Left ventricle myocardium inferior (tissue), 1 donor: ENCODE results near the gene NOL9. TPM values are rescaled to one million over a fixed set of nuclear protein-coding genes. Genes with fewer than 3 reads are reported as not detected.

ENCODE experiments used
- DNase-seq: peaks from one replicate; pipeline ENCODE4 v3.0.0-alpha.2; 2020
- H3K27ac ChIP-seq: fragments of 200-600 bp; replicated peaks from 2 replicates; pipeline ENCODE4 v1.8.0; 2021
- H3K27me3 ChIP-seq: fragments of 200-600 bp; 2 replicates; pipeline ENCODE4 v1.8.0; 2021; ENCODE audit warnings: low read depth
- H3K36me3 ChIP-seq: fragments of 200-600 bp; 2 replicates; pipeline ENCODE4 v1.8.0; 2021
- H3K4me1 ChIP-seq: fragments of 200-600 bp; 2 replicates; pipeline ENCODE4 v1.8.0; 2021
- H3K4me3 ChIP-seq: fragments of 200-600 bp; 2 replicates; pipeline ENCODE4 v1.8.0; 2021; ENCODE audit warnings: mild to moderate bottlenecking, moderate library complexity
- H3K9me3 ChIP-seq: fragments of 200-600 bp; replicated peaks from 2 replicates; pipeline ENCODE4 v1.8.0; 2021
- intact Hi-C: fragments of 100-400 bp; cut with micrococcal nuclease; formaldehyde crosslinking; loops from one replicate; pipeline ENCODE4 v1.11.0; 2022
- total RNA-seq: library from RNA; stranded (reverse); fragmentation: NEBNext Ultra II Directional; extraction: Animal tissue kit (Norgen Biotek cat#: 25700); gene quantifications from one replicate; pipeline ENCODE4 v1.2.1, GENCODE V29; 2021
- TF ChIP-seq, protein P1 (sequence below): fragments of 200-600 bp; IDR thresholded peaks from 2 replicates; pipeline ENCODE4 v1.8.0; 2021; ENCODE audit warnings: antibody characterized with exemption, mild to moderate bottlenecking, borderline replicate concordance
- donor health status: DM: no; HTN: yes; CAD: no; lungs with severe emphysema.

NOL9 gene
- total RNA-seq, 1 donor from 2014 or later = 13.4 TPM

DNA sequence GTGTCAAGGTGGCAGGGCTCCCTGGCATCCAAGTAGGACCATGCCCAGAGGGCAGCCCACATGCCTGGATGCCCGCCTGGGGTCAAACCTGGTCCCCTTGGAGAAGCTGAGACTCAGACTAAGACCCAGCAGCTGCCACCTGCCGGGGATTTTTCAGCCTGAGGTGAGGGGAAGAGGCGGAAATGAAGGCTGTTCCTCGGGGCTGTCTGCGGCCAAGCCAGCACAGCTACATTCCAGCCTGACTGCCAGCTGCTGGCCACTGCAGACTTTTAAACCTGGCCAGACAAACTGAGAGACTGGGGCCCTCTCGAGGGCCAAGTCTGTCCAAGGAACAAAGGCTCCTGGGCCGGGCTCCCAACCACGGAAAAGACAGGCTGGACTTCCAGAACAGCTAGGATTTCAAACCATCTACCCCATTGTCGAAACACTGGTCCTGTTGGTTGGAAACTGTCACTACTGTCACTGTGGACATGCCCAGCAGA lies 41.0 kb downstream of the NOL9 start:
- Histone ChIP-seq H3K4me3 (no peak overlapping the region), H3K27me3 (no peaks in the 10 kb centered on the region), H3K27ac (peak overlapping the region; percentile 40), H3K36me3 (no peaks in the 10 kb centered on the region), H3K4me1 (peaks cover 22% of the 10 kb centered on the region), H3K9me3 (no peaks in the 10 kb centered on the region)
- no peak for DNase-seq
- TF ChIP-seq, protein P1, sequence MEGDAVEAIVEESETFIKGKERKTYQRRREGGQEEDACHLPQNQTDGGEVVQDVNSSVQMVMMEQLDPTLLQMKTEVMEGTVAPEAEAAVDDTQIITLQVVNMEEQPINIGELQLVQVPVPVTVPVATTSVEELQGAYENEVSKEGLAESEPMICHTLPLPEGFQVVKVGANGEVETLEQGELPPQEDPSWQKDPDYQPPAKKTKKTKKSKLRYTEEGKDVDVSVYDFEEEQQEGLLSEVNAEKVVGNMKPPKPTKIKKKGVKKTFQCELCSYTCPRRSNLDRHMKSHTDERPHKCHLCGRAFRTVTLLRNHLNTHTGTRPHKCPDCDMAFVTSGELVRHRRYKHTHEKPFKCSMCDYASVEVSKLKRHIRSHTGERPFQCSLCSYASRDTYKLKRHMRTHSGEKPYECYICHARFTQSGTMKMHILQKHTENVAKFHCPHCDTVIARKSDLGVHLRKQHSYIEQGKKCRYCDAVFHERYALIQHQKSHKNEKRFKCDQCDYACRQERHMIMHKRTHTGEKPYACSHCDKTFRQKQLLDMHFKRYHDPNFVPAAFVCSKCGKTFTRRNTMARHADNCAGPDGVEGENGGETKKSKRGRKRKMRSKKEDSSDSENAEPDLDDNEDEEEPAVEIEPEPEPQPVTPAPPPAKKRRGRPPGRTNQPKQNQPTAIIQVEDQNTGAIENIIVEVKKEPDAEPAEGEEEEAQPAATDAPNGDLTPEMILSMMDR = no peak
- intact Hi-C loops = no loop called here

DNA sequence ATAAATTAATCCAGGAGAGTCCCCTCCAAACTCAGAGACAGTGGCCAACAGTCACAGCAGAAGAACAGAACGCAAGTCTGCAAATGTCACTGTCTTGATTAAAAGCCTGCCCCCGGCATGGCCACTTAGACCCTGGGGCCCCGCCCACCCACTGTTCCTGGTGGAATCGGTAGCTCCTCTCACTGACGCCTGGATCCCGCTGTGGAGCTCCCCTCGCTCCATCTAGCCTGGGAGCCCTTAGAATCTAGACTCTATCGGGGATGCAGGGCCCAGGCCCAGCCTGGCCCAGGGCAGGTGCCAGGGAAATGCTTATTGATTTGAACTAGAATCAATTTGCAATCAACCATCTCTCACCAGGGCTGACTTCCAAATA lies 41.4 kb downstream of the NOL9 start:
- no peaks in the 10 kb centered on the region for H3K27me3 ChIP-seq
- H3K36me3 ChIP-seq = no peaks in the 10 kb centered on the region
- peaks cover 23% of the 10 kb centered on the region for H3K4me1 ChIP-seq
- intact Hi-C loops = no loop called here
- no peak for DNase-seq
- no peak overlapping the region for H3K4me3 ChIP-seq
- H3K27ac ChIP-seq = peak overlapping the region; percentile 40
- H3K9me3 ChIP-seq = no peaks in the 10 kb centered on the region
- TF ChIP-seq, protein P1 = no peak

DNA sequence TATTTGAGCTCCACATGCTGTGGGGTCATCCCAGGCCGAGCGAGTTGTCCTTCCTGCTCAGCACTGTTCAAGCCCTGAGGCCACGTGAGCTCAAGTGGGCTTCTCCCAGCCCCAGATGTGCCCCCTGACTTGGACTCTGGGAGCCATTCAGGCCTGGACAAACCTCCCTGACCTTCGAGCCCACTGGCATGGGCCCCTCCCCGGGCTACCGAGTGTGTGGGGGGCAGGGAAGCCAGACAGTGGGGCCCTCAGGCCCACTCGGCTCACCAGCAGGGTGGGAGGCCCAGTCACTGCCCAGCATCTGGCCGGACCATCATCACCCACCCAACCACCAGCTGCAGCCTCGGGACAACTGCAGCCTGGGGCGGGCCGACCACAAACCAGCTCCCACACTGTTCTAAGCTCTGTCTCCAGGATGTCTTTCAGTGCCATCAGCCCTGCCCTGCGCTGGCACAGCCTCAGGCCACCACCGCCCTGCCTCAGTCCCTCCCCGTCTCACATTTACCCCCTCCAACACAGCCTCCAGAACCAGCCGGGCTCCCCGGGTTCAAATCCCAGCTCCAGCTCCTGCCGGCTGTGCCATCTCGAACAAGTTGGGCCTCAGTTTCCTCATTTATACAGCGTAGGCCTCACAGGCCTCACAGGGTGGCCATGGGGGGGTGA lies 41.9 kb downstream of the NOL9 start:
- Histone ChIP-seq H3K9me3 (no peaks in the 10 kb centered on the region), H3K27me3 (no peaks in the 10 kb centered on the region), H3K36me3 (no peaks in the 10 kb centered on the region), H3K4me3 (no peak overlapping the region), H3K4me1 (peaks cover 28% of the 10 kb centered on the region), H3K27ac (no peak overlapping the region)
- intact Hi-C loops = no loop called here
- no peak for DNase-seq
- TF ChIP-seq, protein P1 = no peak

DNA sequence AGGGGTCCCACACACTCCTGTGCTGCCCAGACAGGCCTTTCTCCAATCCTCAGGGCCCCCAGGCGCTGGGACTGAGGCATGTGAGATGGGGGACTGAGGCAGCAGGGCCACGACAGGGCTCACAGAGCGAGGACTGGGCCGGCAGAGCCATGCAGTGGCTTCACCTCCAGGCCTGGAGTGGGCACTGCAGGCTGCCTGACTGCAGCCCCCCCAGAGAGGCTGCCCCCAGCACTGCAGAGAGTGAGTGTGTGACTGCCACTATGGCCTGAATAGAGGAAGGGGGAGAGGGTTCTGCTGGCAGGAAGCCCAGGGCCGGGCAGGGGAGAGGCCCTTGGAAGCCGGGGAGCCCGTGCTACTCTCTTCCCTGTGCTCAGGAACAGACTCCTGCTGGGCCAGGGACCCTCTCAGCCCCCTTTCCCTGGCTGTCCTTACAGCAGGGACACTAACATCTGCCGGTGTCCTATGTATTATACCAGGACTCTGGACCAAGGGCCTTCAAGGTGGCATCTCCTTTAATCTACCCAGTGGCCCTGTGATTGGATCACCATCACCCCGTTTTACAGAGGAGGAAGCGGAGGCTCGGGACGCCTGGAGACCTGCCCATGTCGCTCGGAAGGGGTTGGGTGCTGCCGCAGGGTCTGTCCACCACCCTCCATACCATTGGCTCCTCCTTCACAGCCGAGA lies 42.6 kb downstream of the NOL9 start:
- peaks cover 35% of the 10 kb centered on the region for H3K4me1 ChIP-seq
- H3K27ac ChIP-seq = no peak overlapping the region
- no peaks in the 10 kb centered on the region for H3K9me3 ChIP-seq
- intact Hi-C loops = no loop called here
- no peak overlapping the region for H3K4me3 ChIP-seq
- DNase-seq = no peak
- no peaks in the 10 kb centered on the region for H3K36me3 ChIP-seq
- no peaks in the 10 kb centered on the region for H3K27me3 ChIP-seq
- TF ChIP-seq, protein P1 = no peak

DNA sequence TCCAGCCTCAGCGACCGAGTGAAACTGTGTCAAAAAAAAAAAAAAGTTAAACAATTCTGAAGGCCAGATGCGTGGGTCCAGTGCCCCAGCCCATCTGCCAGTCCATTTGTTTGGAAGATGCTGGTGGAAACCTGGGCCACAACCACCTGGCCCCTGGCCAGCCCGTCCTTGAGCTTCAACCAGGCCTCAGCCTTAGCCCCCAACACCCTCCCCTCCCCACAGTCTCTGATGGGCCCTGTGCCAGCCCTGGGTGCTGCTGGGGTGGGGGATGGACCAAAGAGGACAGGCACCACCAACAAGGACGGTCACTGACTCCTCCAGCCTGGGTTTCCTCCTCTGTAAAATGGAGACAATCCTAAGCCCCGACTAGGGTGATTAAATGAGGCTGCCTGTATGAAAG lies 43.3 kb downstream of the NOL9 start:
- no peak for DNase-seq
- TF ChIP-seq, protein P1 = no peak
- peaks cover 34% of the 10 kb centered on the region for H3K4me1 ChIP-seq
- H3K27me3 ChIP-seq = no peaks in the 10 kb centered on the region
- no peak overlapping the region for H3K4me3 ChIP-seq
- H3K27ac ChIP-seq = no peak overlapping the region
- intact Hi-C loops = no loop called here
- no peaks in the 10 kb centered on the region for H3K36me3 ChIP-seq
- H3K9me3 ChIP-seq = no peaks in the 10 kb centered on the region
